Skin of body (tissue), 2 donors: ENCODE data around the gene LMCD1. TPM values are rescaled to one million over a fixed set of nuclear protein-coding genes. Genes with fewer than 3 reads are reported as not detected.

Source experiments
- DNase-seq: peaks from one replicate; lab custom pipeline; 2025; lab: John Stamatoyannopoulos, UW
- total RNA-seq: library from RNA; depleted of rRNA; stranded (reverse); fragments of >200 nt; gene quantifications from one replicate; pipeline ENCODE4 v1.2.3, GENCODE V29; 2014

LMCD1 gene
- total RNA-seq, 1 donor from 2014 or later: 44.1 TPM

- DNase-seq: no peak
These were observed 109.3 kb downstream of the LMCD1 start for GRCh38 chr3:8610951-8611350.

DNA sequence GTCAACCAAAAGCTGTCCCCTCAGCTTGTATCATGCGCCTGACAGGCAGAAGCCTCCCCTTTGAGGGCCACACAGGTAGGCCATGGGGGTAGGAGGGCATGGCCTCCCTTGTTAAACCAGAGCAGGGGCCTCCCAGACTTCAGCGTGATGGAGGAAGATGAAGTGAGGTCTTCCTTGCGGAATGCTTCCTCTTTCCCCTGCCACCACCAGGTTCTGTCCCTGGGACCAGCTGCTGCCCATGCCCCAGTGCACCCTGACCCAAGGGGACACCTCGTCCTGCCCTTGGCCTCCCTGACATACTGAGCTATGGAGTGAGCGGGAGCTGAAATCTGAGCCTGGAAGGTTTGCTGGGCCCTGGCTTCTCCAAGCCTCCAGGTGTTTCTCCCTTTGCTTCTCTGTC is 116.3 kb downstream of the LMCD1 start:
- DNase-seq: no peak

DNA sequence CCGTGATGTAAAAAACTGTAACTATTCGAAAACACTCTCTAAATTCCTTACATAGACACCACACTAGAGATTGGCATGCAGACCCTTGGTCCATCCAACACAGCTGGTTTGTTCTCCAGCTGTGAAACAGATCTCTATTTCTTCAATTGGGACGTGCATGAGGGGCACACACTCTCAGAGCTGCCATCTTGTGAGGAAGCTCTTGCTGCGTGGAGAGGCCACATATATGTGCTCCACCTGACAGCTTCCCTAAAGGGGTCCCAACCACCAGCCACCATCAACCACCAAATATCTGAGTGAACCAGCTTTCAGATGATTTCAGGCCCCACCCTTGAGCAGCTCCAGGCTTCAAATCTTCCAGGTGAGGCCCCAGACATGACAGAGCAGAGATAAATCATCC is 117.3 kb downstream of the LMCD1 start:
- DNase-seq: no peak

GRCh38 chr3:8619548-8619947 is 117.9 kb downstream of the LMCD1 start:
- no peak for DNase-seq

DNA sequence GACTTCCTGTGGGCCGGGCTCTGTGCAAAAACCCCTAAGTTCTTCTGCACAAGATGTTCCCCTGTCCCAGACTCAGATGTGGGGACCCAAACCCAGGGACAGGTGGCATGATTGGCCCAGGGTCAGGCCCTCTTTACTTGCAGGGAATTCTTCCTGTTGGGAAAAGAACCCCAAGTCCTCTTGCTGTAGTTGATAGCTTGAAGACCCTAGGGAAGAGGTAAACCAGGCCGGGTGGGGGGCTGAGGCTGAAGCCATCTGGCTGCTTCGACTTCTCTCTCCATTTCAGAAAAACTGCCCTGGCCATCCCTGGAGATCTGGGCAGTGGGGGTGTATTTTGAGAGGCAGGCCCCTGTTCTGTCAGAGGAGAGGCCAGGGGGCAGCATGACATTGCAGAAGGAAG is 119.5 kb downstream of the LMCD1 start:
- no peak for DNase-seq

- DNase-seq: no peak
These were observed 120.2 kb downstream of the LMCD1 start for GRCh38 chr3:8621872-8622271.

DNA sequence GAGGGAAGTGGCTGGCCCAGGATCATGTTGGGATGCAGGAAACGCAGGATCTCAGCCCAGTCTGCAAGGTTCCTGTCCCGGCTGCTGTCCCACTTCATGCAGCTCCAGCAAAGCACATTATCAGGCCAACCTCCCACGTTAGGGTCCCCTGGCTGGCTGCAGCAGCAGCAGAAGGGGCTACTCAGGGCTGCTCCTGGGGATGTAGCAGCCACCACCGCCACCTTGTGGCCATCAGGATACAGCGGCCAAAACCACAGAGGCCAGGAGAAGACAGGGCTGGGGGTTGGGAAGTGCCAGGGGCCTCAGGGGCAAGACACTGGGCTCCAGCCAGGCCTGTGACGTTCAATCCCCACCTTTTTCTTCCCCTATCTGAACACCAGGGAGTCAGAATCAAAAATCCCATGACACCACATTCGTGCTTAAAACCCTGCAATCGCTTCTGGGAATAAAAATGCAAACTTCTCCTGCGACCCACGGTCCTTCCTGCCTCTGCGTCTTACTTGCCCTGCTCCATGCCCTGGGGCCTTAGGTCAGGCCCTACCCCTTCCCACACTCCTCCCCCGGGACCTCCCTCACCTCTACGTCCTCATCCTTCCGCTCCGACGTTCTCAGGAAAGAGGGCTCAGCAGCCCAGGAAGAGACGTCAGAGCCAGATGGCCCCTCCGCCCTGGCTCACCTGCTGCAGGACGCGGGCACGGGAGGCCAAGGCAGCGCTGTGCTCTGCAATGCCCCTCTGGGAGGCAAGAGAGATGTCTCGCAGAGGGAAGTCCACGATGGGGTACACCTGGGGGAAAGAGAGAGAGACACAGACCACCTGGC is 121.5 kb downstream of the LMCD1 start:
- peak; percentile 31 for DNase-seq

- DNase-seq: no peak
These were observed 122.1 kb downstream of the LMCD1 start for GRCh38 chr3:8623741-8624140.

Other genes starting within 250 kb of the LMCD1 start
- gene SSUH2, start 143.0 kb downstream of the LMCD1 start, total RNA-seq: 0.39 TPM
- 16.4 TPM for gene CAV3, start 232.0 kb downstream of the LMCD1 start, total RNA-seq